Right lobe of liver (tissue), 4 donors: ENCODE measurements around the gene AATK.

Experiments used
- POLR2A ChIP-seq: fragments of 450-650 bp; IDR thresholded peaks from one replicate; pipeline ENCODE4 v1.6.1; 2017; ENCODE audit warnings: antibody characterized with exemption, mild to moderate bottlenecking
- TF ChIP-seq, protein P1 (sequence below), 4 donors: fragments of 200-600 bp in 3 of 4; fragments of 450-650 bp in 1 of 4; IDR thresholded peaks; one replicate each; pipeline versions ENCODE4 v1.5.1 to v1.8.0; 2016 to 2022; ENCODE audit warnings: antibody characterized with exemption in 4 of 4, mild to moderate bottlenecking in 2 of 4
- donor health status: DM: no; HTN: no; CAD: no.
- donor health status: DM: no; HTN: no; CAD: no.
- donor health status: DM: no; HTN: yes; CAD: no.

DNA sequence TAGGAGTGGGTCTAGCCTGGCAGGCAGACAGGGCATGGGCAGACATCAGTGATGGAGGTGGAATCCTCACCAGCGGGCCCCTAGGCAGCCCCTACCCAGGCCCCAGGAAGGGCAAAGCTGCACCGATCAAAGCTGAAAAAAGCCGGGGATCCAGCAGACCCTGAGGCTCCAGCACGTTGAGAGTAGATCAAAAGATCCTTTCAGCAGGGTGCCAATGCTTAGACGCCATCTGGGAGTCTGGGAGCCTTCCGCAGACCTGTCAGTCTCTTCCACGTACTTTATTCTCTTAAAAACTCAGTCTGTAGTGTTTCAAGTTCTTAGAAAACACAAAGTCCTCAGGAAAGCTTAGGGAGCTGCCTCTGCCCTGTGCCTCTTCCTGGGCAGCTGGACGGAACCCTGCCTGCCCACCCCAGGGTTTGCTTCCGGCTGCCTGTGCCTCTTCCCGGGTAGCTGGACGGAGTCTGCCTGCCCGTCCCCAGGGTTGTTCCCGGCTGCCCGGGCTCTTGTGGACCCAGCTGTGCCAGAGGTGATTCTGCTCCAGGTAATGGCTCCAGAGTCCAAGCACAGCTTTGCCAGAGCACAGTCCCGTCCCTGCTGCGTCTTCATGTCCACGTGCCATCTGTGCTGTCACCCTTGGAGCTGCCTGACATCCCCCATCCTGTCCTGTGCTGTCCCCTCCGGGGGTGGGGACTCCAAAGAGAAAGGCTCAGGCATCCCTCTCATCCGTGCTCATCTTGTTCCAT, 51.5 kb downstream of the AATK start:
- no peak for TF ChIP-seq POLR2A
- TF ChIP-seq, protein P1, sequence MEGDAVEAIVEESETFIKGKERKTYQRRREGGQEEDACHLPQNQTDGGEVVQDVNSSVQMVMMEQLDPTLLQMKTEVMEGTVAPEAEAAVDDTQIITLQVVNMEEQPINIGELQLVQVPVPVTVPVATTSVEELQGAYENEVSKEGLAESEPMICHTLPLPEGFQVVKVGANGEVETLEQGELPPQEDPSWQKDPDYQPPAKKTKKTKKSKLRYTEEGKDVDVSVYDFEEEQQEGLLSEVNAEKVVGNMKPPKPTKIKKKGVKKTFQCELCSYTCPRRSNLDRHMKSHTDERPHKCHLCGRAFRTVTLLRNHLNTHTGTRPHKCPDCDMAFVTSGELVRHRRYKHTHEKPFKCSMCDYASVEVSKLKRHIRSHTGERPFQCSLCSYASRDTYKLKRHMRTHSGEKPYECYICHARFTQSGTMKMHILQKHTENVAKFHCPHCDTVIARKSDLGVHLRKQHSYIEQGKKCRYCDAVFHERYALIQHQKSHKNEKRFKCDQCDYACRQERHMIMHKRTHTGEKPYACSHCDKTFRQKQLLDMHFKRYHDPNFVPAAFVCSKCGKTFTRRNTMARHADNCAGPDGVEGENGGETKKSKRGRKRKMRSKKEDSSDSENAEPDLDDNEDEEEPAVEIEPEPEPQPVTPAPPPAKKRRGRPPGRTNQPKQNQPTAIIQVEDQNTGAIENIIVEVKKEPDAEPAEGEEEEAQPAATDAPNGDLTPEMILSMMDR (IDR thresholded peaks at IDR 0.05), result no peak
